ENCODE results near the gene SERTAD2. TPM values are rescaled to one million over a fixed set of nuclear protein-coding genes. Genes with fewer than 3 reads are reported as not detected.
A peak's percentile ranks its signal among the peaks of the same experiment; 100 is the strongest.

SERTAD2 gene
- total and polyA plus RNA-seq, 2 donors (not counting 3 experiments of a cell fraction or from before 2014, with no cell fraction given) = 5.5 to 11.2 TPM

DNA sequence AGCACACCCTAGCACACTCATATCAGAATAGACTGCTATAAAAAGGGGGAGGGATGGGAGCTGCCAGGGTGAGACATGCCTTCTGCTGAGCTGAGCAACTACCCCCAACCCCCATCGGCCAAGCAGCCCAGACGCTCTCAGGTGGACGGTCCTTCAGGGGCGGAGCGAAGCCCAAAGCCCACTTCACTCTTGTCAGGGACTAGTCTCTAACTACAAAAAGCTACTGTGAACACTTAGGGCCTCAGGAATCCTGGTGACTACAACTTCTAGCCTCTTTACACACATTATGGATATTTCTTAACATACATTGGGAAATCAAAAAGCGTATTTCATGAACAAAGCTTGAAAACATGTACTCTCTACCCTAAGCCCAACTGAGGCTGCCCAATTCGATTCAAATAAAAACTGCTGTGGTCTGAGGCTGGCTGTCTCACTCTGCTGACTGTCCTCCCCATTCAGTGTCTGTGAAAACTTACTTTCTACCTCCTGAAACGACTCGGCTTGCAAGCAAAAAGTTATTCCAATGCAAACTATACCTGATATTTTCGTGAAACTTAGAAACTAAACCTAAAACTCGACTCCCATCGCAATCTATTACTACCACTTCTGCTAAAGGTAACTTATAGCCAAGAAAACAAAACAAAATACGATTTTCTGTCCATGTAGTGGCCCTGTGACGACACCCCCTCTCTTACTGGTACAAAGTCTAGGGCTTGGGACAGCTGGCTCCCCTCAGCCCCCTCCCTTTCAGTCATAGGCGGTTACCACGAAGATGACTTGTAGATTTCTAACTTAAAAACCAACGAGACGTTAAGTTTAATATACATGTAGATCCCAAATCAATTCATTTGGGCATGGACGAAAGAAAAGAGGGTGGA is 1.2 kb downstream of the SERTAD2 start:
- peak; percentile 55 for DNase-seq (ENCODE audit: low read depth, low spot score)
- BruUV-seq (replicated peaks) = TSS peak; percentile 32
- peak overlapping the region; percentile 59 to 83 (median 72) for H3K4me3 ChIP-seq (replicated peaks in 1 of 3; ENCODE audit: insufficient read depth in 1 of 3, low read depth in 1 of 3, low read length in 3 of 3)
- H2AFZ ChIP-seq (ENCODE audit: low read depth, low read length) = peak overlapping the region; percentile 13
- no peak for FAIRE-seq
- H3K9ac ChIP-seq (replicated peaks; ENCODE audit: extremely low read depth, insufficient read depth, low read length) = peak overlapping the region; percentile 78
- TF ChIP-seq FOS (IDR thresholded peaks at IDR 0.05; ENCODE audit: borderline replicate concordance, insufficient read depth, low read length) = no peak
- no peak for TF ChIP-seq MYC (IDR thresholded peaks at IDR 0.05; ENCODE audit: low read depth, low read length)
- TF ChIP-seq, protein P1, sequence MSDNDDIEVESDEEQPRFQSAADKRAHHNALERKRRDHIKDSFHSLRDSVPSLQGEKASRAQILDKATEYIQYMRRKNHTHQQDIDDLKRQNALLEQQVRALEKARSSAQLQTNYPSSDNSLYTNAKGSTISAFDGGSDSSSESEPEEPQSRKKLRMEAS (IDR thresholded peaks at IDR 0.05; ENCODE audit: insufficient read depth, insufficient read length) = no peak
- TF ChIP-seq, protein P2, sequence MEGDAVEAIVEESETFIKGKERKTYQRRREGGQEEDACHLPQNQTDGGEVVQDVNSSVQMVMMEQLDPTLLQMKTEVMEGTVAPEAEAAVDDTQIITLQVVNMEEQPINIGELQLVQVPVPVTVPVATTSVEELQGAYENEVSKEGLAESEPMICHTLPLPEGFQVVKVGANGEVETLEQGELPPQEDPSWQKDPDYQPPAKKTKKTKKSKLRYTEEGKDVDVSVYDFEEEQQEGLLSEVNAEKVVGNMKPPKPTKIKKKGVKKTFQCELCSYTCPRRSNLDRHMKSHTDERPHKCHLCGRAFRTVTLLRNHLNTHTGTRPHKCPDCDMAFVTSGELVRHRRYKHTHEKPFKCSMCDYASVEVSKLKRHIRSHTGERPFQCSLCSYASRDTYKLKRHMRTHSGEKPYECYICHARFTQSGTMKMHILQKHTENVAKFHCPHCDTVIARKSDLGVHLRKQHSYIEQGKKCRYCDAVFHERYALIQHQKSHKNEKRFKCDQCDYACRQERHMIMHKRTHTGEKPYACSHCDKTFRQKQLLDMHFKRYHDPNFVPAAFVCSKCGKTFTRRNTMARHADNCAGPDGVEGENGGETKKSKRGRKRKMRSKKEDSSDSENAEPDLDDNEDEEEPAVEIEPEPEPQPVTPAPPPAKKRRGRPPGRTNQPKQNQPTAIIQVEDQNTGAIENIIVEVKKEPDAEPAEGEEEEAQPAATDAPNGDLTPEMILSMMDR (IDR thresholded peaks at IDR 0.05; ENCODE audit: extremely low read depth in 1 of 2, insufficient read depth in 1 of 2, low read depth in 1 of 2, low read length in 2 of 2) = no peak
- H3K79me2 ChIP-seq (ENCODE audit: control insufficient read depth, insufficient read depth, low read length) = peaks cover 52% of the 10 kb centered on the region
- no peaks in the 10 kb centered on the region for H3K9me3 ChIP-seq (replicated peaks; ENCODE audit: control insufficient read depth, insufficient read depth, low read length)
- H3K27ac ChIP-seq (ENCODE audit: insufficient read depth, low read depth, low read length) = peak overlapping the region; percentile 86
- no peaks in the 10 kb centered on the region for H3K9me1 ChIP-seq (replicated peaks; ENCODE audit: control insufficient read depth, extremely low read depth, insufficient read depth, low read length)
- H4K20me1 ChIP-seq (replicated peaks; ENCODE audit: control insufficient read depth, extremely low read depth, insufficient read depth, low read length) = no peaks in the 10 kb centered on the region
- H3K4me1 ChIP-seq (ENCODE audit: control insufficient read depth, extremely low read depth, insufficient read depth, low read length) = peaks cover 21% of the 10 kb centered on the region
- H3K36me3 ChIP-seq (ENCODE audit: control insufficient read depth in 2 of 2, extremely low read depth in 1 of 2, insufficient read depth in 2 of 2, low read length in 2 of 2) = no peaks in the 10 kb centered on the region
- intact Hi-C loops (cut with micrococcal nuclease) = loop anchor here (1.0 kb wide), 4 partner anchors 8 to 207 kb away; no protein-coding TSS in a partner anchor
- ChIA-PET POLR2A (interaction anchor here (0.7 to 5.5 kb wide), 8 partner anchors 8 to 216 kb away, joined by 3 to 62 read pairs (median 8); no protein-coding TSS in a partner anchor), CTCF (interaction anchor here (0.6 to 6.4 kb wide), 17 partner anchors 7 to 404 kb away, joined by 3 to 86 read pairs (median 13); partner anchors contain the start of gene CEP68)
- no peaks in the 10 kb centered on the region for H3K27me3 ChIP-seq (ENCODE audit: control insufficient read depth in 2 of 2, insufficient read depth in 2 of 2, low read length in 2 of 2)
- H3K4me2 ChIP-seq (ENCODE audit: insufficient read depth, low read length) = peak overlapping the region; percentile 86
- dilution Hi-C loops (cut with MboI; ENCODE audit: extremely low pct_ligation_motif_present, low sequenced_read_pairs) = no loop called here

Data from endothelial cell of umbilical vein (primary cell).